Immature natural killer cell (primary cell): ENCODE results near the gene NSUN4. TPM values are rescaled to one million over a fixed set of nuclear protein-coding genes. Genes with fewer than 3 reads are reported as not detected.
"Not testable (repeated sequence)": the region's sequence is repeated elsewhere in the genome, so short reads cannot be mapped to it uniquely, and the experiment has no call there.

Experiments
- DNase-seq, 3 donors: peaks; one replicate each; pipeline ENCODE4 v3.0.0; 2022; ENCODE audit warnings: mixed read lengths in 1 of 3
- H3K27ac Mint-ChIP-seq, 6 donors: one replicate each; pipeline ENCODE4 v1.8.0; 2020; ENCODE audit warnings: mixed read lengths in 6 of 6, mild to moderate bottlenecking in 5 of 6, inconsistent platforms in 4 of 6, moderate library complexity in 3 of 6
- H3K27me3 Mint-ChIP-seq, 3 donors: one replicate each; pipeline ENCODE4 v1.8.0; 2020 to 2021; ENCODE audit warnings: low read depth in 3 of 3, mild to moderate bottlenecking in 3 of 3, mixed read lengths in 3 of 3, moderate library complexity in 3 of 3, inconsistent platforms in 1 of 3
- H3K36me3 Mint-ChIP-seq, 3 donors: one replicate each; pipeline ENCODE4 v1.8.0; 2020; ENCODE audit warnings: mixed read lengths in 3 of 3, inconsistent platforms in 2 of 3, mild to moderate bottlenecking in 2 of 3
- H3K4me1 Mint-ChIP-seq, 2 donors: one replicate each; pipeline ENCODE4 v1.8.0; 2020; ENCODE audit warnings: inconsistent platforms in 2 of 2, mild to moderate bottlenecking in 2 of 2, mixed read lengths in 2 of 2, moderate library complexity in 1 of 2
- H3K4me3 Mint-ChIP-seq, 5 donors: one replicate each; pipeline ENCODE4 v1.8.0; 2020; ENCODE audit warnings: mild to moderate bottlenecking in 5 of 5, mixed read lengths in 5 of 5, inconsistent platforms in 3 of 5, moderate library complexity in 3 of 5
- H3K9me3 Mint-ChIP-seq, 6 donors: one replicate each; pipeline ENCODE4 v1.8.0; 2020; ENCODE audit warnings: mild to moderate bottlenecking in 6 of 6, mixed read lengths in 6 of 6, inconsistent platforms in 4 of 6, moderate library complexity in 3 of 6
- polyA plus RNA-seq, 3 donors: library from polyadenylated mRNA; unstranded; fragments of 300-500 nt; fragmentation: Illumina TruSeq; gene quantifications; one replicate each; pipeline ENCODE4 v1.2.3, GENCODE V29; 2021

Gene NSUN4
- polyA plus RNA-seq, 3 donors from 2014 or later = 3.4 to 16.3 (median 7.4) TPM

DNA sequence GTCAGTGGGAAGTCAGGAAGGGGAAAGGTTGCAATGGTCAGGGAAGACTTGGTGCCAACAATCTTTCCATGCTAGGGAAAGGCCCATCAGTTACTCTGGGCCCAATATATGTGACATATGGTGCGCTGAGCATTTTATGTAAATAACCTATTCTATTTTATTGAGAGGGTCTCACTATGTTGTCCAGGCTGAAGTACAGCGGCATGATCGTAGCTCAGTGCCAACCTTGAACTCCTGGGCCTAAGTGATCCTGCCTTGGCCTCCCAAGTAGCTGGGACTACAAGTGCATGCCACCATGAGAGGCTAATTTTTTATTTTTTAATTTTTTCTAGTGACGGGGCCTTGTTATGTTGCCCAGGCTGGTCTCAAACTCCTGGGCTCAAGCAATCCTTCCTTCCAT, 30.3 kb upstream of the NSUN4 start:
- Mint-ChIP-seq H3K4me1 (peaks cover 12 to 26% of the 10 kb centered on the region in 2 donors), H3K4me3 (no peak overlapping the region), H3K27ac (no peak overlapping the region)

DNA sequence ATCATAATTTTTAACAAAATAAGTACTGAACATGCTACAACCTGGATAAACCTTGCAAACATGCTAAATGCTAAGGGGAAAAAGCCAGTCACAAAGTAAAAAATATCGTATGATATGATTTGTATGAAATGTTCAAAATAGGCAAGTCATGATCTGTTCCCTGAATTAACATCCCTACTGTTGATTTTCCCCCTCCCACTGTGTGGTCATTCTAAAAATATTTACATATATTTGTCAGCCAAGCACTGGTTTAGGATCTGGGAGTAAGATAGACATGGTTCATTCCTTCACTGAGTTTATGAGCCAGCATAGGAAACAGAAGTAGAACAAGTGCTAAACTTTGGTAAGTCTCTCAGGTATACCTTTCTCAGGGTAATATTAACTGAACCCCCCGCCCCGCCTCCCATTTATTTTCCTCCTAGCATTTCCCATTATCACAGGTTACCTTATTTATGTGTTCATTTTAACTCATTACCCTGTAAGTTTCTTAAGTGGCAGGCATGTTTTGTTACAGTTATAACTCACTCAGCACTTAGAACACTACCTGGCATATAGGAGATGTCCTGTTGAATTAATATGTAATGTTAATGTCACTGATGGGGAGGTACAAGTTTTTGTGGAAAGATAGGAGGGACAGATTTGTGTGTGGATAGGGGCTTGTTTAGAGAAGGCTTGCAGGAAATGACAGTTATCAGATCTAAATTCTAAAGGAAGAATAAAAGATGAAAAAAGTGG, 24.8 kb upstream of the NSUN4 start:
- peaks cover 10 to 29% (median 12%) of the 10 kb centered on the region in 3 donors for H3K36me3 Mint-ChIP-seq
- H3K4me1 Mint-ChIP-seq = no peaks in the 10 kb centered on the region
- H3K4me3 Mint-ChIP-seq = no peak overlapping the region
- no peak for DNase-seq
- H3K27me3 Mint-ChIP-seq = peaks cover 0 to 2% (median 0%) of the 10 kb centered on the region in 3 donors
- H3K9me3 Mint-ChIP-seq = no peaks in the 10 kb centered on the region
- peak overlapping the region in 2 of 6 donors; percentile 14 to 38 for H3K27ac Mint-ChIP-seq

More for the DNA sequence above, 30.3 kb upstream of the NSUN4 start:
- peaks cover 9 to 31% (median 17%) of the 10 kb centered on the region in 3 donors for H3K36me3 Mint-ChIP-seq
- DNase-seq = no peak
- H3K27me3 Mint-ChIP-seq = peaks cover 0 to 2% (median 0%) of the 10 kb centered on the region in 3 donors
- no peaks in the 10 kb centered on the region for H3K9me3 Mint-ChIP-seq

DNA sequence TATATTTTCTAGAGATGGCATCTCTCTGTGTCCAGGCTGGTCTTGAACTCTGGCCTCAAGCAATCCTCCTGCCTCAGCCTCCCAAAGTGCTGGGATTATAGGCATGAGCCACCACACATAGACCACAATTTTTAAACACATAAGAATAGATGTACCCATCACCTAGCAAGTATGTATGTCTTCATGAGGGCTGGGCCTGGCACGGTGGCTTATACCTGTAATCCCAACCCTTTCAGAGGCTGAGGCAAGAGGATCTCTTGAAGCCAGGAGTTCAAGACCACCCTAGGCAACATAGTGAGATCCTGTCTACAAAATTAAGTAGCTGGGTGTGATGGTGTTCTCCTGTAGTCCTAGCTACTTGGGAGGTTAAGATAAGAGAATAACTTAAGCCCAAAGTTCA, 23.3 kb upstream of the NSUN4 start:
- no peaks in the 10 kb centered on the region for H3K4me1 Mint-ChIP-seq
- H3K4me3 Mint-ChIP-seq = no peak overlapping the region
- no peak for DNase-seq
- H3K27me3 Mint-ChIP-seq = peaks cover 0 to 2% (median 0%) of the 10 kb centered on the region in 3 donors
- H3K27ac Mint-ChIP-seq = peak overlapping the region in 2 of 6 donors; percentile 35 to 45
- peaks cover 10 to 25% (median 12%) of the 10 kb centered on the region in 3 donors for H3K36me3 Mint-ChIP-seq
- H3K9me3 Mint-ChIP-seq = no peaks in the 10 kb centered on the region

DNA sequence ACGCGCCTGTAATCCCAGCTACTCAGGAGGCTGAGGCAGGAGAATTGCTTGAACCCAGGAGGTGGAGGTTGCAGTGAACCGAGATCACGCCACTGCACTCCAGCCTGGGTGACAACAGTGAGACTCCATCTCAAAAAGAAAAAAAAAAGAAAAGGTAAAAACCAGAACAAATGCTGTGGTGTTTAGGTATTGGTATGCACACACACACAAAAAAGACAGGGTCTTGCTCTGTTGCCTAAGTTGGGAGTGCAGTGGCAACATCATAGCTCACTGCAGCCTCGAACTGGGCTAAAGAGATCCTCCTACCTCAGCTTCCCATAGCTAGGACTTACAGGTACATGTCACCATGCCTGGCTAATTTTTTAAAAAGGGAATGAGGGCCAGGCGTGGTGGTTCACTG, 21.3 kb upstream of the NSUN4 start:
- not testable (repeated sequence) for DNase-seq, H3K4me3 Mint-ChIP-seq, H3K4me1 Mint-ChIP-seq, H3K27me3 Mint-ChIP-seq, H3K27ac Mint-ChIP-seq, H3K9me3 Mint-ChIP-seq
- peaks cover 4 to 16% (median 9%) of the 10 kb centered on the region in 3 donors for H3K36me3 Mint-ChIP-seq

DNA sequence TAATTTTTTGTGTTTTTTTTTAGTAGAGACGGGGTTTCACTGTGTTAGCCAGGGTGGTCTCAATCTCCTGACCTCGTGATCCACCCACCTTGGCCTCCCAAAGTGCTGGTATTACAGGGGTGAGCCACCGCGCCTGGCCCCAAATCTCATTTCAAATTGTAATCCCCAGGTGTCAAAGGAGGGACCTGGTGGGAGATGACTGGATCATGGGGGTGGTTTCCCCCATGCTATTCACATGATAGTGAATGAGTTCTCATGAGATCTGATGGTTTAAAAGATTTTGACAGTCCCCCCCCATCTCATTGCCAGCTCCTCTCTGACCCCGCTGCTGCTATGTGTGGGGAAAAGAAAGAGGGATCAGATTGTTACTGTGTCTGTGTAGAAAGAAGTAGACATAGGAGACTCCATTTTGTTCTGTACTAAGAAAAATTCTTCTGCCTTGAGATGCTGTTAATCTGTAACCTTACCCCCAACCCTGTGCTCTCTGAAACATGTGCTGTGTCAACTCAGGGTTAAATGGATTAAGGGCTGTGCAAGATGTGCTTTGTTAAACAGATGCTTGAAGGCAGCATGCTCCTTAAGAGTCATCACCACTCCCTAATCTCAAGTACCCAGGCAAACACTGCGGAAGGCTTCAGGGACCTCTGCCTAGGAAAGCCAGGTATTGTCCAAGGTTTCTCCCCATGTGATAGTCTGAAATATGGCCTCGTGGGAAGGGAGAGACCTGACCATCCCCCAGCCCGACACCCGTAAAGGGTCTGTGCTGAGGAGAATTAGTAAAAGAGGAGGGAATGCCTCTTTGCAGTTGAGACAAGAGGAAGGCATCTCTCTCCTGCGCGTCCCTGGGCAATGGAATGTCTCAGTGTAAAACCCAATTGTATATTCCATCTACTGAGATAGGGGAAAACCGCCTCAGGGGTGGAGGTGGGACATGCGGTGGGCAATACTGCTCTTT, 20.4 kb upstream of the NSUN4 start:
- not testable (repeated sequence) for H3K4me1 Mint-ChIP-seq, DNase-seq, H3K27me3 Mint-ChIP-seq, H3K9me3 Mint-ChIP-seq, H3K27ac Mint-ChIP-seq, H3K4me3 Mint-ChIP-seq
- peaks cover 0 to 11% (median 9%) of the 10 kb centered on the region in 3 donors for H3K36me3 Mint-ChIP-seq

DNA sequence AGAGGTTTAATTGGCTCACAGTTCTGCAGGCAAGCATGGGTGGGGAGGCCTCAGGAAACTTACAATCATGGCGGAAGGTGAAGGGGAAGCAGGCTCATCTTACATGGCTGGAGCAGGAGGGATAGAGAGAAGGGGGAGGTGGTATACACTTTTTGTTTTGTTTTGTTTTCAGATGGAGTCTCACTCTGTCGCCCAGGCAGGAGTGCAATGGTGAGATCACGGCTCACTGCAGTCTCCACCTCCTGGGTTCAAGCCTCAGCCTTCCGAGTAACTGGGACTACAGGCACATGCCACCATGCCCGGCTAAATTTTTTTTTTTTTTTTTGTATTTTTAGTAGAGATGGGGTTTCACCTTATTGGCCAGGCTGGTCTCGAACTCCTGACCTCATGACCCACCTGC, 18.4 kb upstream of the NSUN4 start:
- H3K9me3 Mint-ChIP-seq, H3K27me3 Mint-ChIP-seq, H3K36me3 Mint-ChIP-seq, H3K4me3 Mint-ChIP-seq, DNase-seq, H3K27ac Mint-ChIP-seq, H3K4me1 Mint-ChIP-seq: not testable (repeated sequence)

DNA sequence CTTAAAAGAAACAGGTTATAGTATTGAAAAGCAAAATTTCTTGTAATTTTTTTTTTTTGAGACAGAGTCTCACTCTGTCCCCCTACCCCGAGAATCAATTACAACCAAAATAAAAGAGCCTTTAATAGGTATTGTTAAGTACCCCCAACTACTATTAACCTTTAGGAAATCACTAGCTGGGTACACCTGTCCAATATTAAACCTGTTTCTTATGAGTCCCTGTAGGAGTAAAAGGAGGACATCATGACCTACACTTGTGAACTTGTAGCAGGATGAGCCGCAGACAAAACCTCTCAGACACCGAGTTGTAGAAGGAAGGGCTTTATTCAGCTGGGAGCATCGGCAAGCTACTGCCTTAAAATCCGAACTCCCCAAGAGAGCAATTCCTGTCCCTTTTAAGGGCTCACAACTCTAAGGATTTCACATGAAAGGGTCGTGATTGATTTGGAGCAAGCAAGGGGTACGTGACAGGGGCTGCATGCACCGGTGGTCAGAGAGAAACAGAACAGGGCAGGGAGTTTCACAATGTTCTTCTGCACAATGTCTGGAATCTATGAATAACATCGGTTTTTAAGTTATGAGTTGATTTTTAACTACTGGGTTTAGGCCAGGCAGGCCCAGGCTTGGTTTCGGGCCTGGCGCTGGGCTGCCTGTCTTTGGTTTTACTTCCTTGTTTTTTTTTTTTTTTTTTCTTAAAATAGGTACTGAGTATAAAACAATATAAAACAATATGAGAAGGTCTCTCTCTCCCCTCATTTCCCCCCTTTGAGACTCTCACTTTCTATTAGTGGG, 15.1 kb upstream of the NSUN4 start:
- not testable (repeated sequence) for H3K4me3 Mint-ChIP-seq, H3K9me3 Mint-ChIP-seq, H3K27ac Mint-ChIP-seq, H3K36me3 Mint-ChIP-seq, H3K27me3 Mint-ChIP-seq, DNase-seq, H3K4me1 Mint-ChIP-seq

DNA sequence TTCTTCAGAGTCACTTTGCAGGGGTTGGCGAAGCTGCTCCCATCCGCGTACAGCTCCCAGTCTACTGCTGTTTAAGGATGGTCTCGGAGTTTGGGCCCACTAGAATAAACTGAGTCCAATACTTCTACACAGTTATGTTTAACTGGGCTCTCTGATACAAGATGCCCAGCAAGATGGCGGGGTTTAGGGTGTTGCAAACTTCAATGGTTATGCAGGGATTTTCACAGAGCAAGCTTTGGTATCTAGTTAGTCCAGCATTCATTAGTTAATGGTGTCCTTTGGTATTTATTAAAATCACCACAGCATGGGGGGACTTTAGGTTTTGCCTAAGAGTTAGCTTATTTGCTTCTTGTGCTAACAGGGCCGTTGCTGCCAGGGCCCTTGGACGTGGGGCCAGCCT, 12.4 kb upstream of the NSUN4 start:
- DNase-seq, H3K27me3 Mint-ChIP-seq, H3K27ac Mint-ChIP-seq, H3K36me3 Mint-ChIP-seq, H3K4me3 Mint-ChIP-seq, H3K4me1 Mint-ChIP-seq, H3K9me3 Mint-ChIP-seq: not testable (repeated sequence)

DNA sequence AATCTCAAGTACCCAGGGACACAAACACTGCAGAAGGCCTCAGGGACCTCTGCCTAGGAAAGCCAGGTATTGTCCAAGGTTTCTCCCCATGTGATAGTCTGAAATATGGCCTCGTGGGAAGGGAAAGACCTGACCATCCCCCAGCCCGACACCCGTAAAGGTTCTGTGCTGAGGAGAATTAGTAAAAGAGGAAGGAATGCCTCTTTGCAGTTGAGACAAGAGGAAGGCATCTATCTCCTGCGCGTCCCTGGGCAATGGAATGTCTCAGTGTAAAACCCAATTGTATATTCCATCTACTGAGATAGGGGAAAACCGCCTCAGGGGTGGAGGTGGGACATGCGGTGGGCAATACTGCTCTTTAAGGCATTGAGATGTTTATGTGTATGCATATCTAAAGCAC, 10.8 kb upstream of the NSUN4 start:
- not testable (repeated sequence) for DNase-seq, H3K4me3 Mint-ChIP-seq, H3K27me3 Mint-ChIP-seq, H3K27ac Mint-ChIP-seq, H3K4me1 Mint-ChIP-seq, H3K9me3 Mint-ChIP-seq, H3K36me3 Mint-ChIP-seq

DNA sequence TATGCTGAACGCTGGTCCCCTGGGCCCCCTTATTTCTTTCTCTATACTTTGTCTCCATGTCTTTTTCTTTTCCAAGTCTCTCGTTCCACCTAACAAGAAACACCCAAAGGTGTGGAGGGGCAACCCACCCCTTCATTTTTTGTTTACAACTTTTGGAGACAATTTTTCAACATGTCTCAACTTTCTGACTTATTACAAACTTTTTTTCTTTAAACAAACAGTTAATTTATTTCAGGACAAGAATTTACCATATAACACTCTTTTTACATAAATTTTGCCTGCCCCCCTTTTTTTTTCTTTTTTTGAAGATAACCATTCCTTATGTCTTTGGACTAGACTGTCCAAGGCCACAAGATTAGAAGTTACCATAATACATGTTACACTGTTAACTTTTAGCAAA, 10.2 kb upstream of the NSUN4 start:
- DNase-seq, H3K9me3 Mint-ChIP-seq, H3K36me3 Mint-ChIP-seq, H3K4me1 Mint-ChIP-seq, H3K4me3 Mint-ChIP-seq, H3K27me3 Mint-ChIP-seq, H3K27ac Mint-ChIP-seq: not testable (repeated sequence)

DNA sequence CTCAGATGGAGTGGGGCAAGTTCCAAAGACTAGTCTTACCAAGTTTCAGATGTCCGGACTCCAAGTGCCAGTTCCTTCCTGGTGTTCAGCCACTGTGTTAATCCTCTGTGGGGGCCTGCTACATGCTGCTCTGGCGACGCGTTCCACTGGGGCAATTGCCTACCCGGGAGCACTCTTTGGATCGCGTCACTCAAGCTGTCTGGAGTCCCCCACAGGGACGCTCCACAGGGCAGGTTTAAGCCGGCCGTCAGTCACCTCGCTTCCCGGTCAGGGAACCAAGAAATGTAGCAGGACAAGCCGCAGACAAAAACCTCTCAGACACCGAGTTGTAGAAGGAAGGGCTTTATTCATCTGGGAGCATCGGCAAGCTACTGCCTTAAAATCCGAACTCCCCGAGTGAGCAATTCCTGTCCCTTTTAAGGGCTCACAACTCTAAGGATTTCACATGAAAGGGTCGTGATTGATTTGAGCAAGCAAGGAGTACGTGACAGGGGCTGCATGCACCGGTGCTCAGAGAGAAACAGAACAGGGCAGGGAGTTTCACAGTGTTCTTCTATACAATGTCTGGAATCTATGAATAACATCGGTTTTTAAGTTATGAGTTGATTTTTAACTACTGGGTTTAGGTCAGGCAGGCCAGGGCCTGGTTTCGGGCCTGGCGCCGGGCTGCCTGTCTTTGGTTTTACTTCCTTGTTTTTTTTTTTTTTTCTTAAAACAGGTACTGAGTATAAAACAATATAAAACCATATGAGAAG, 8.6 kb upstream of the NSUN4 start:
- not testable (repeated sequence) for H3K9me3 Mint-ChIP-seq, H3K4me1 Mint-ChIP-seq, H3K36me3 Mint-ChIP-seq, H3K4me3 Mint-ChIP-seq, DNase-seq, H3K27ac Mint-ChIP-seq, H3K27me3 Mint-ChIP-seq

DNA sequence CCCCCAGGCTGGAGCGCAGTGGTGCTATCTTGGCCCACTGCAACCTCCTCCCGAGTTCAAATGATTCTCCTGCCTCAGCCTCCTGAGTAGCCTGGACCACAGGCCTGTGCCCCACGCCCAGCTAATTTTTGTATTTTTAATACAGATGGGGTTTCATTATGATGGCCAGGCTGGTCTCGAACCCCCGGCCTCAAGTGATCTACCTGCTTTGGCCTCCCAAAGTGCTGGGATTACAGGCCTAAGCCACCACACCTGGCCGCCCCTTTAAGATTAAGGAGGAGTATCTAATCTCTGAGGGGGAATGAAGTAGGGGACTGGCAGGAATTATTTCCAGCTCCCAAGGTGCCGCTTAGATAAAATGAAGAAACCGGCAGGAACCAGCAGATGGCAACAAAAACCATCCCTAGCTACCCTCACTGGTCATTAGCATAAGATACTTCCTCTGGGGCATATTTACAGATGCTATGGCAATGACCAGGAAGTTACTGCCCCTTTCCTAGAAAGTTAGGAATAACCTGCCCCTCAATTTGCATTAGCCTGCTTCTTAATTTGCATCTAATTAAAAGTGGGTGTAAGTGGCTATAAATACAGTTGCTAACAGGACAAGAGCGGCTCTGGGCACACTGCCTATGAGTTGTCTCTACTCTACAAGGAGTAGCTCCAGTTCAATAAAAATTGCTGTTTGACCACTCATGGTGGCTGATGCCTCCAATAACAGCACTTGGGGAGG, 7.1 kb upstream of the NSUN4 start:
- no peaks in the 10 kb centered on the region for H3K36me3 Mint-ChIP-seq

DNA sequence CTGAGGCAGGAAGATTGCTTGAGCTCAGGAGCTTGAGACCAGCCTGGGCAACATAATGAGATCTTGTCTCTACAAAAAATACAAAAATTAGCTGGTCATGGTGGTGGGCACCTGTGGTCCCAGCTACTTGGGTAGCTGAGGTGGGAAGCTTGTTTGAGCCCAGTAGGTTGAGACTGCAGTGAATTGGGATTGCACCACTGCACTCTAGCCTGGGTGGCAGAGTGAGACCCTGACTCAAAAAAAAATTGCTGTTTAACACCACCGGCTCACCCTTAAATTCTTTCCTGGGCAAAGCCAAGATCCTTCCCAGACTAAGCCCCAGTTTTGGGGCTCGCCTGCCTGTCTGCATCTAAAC, 6.6 kb upstream of the NSUN4 start:
- no peak for DNase-seq
- H3K36me3 Mint-ChIP-seq = no peaks in the 10 kb centered on the region
- H3K4me1 Mint-ChIP-seq = peaks cover 0 to 3% of the 10 kb centered on the region in 2 donors
- no peaks in the 10 kb centered on the region for H3K9me3 Mint-ChIP-seq
- no peak overlapping the region for H3K27ac Mint-ChIP-seq
- H3K4me3 Mint-ChIP-seq = no peak overlapping the region
- H3K27me3 Mint-ChIP-seq = peaks cover 0 to 2% (median 2%) of the 10 kb centered on the region in 3 donors

More for the DNA sequence above, 7.1 kb upstream of the NSUN4 start:
- Mint-ChIP-seq H3K27ac (no peak overlapping the region), H3K4me1 (no peaks in the 10 kb centered on the region), H3K4me3 (no peak overlapping the region), H3K27me3 (peaks cover 0 to 2% (median 0%) of the 10 kb centered on the region in 3 donors), H3K9me3 (no peaks in the 10 kb centered on the region)
- DNase-seq = no peak
